ENCODE results near the gene SRPK2.

SRPK2 gene

GRCh38 chr7:105298439-105298894 lies 90.3 kb downstream of the SRPK2 start:
- TF ChIP-seq CTCF (IDR thresholded peaks at IDR 0.05) = no peak

GRCh38 chr7:105297985-105298384 lies 90.7 kb downstream of the SRPK2 start:
- TF ChIP-seq CTCF (IDR thresholded peaks at IDR 0.05) = no peak

- TF ChIP-seq CTCF (IDR thresholded peaks at IDR 0.05) = no peak
Measured at GRCh38 chr7:105297309-105297708, 91.4 kb downstream of the SRPK2 start.

GRCh38 chr7:105296491-105296890 lies 92.2 kb downstream of the SRPK2 start:
- TF ChIP-seq CTCF (IDR thresholded peaks at IDR 0.05) = no peak

GRCh38 chr7:105295596-105296352 lies 92.9 kb downstream of the SRPK2 start:
- TF ChIP-seq CTCF (IDR thresholded peaks at IDR 0.05) = no peak

GRCh38 chr7:105289704-105290103 lies 99.0 kb downstream of the SRPK2 start:
- no peak for TF ChIP-seq CTCF (IDR thresholded peaks at IDR 0.05)

- TF ChIP-seq CTCF (IDR thresholded peaks at IDR 0.05) = no peak
Measured at GRCh38 chr7:105286441-105286840, 102.3 kb downstream of the SRPK2 start.
